HCT116 (cell line): Measurements from ENCODE around the gene RAPGEF2. TPM values are rescaled to one million over a fixed set of nuclear protein-coding genes. Genes with fewer than 3 reads are reported as not detected.

ENCODE experiments used
- ATAC-seq: fragments of 200-7000 bp; cut with Tn5 transposase; 2 replicates; pipeline ENCODE4 v1.9.1; 2020; ENCODE audit warnings: mild to moderate bottlenecking, moderate library complexity
- BruUV-seq: library from RNA; stranded (reverse); fragments of 400-500 nt; replicated peaks from 2 replicates; lab custom pipeline; 2021; lab: Mats Ljungman, UMichigan
- CTCF ChIA-PET: fragments of 300-600 bp; sonication (Branson Sonifier 250); formaldehyde crosslinking; loops from one replicate; lab custom pipeline; 2021; ENCODE audit warnings: antibody characterized with exemption; lab: Charles Lee
- POLR2A ChIA-PET: fragments of 300-600, 350-600 bp; sonication (Branson Sonifier 250); formaldehyde crosslinking; loops from one replicate; lab custom pipeline; 2021; ENCODE audit warnings: antibody characterized with exemption; lab: Charles Lee
- RAD21 ChIA-PET, 2 experiments: fragments of 300-600 bp; sonication (Branson Sonifier 250); formaldehyde crosslinking; loops; one replicate each; lab custom pipeline; 2023; ENCODE audit warnings: low total read pairs in 2 of 2; ENCODE audit not compliant: uncharacterized antibody in 2 of 2, unreplicated experiment in 2 of 2, low non-redundant PET in 1 of 2; lab: Charles Lee
- DNase-seq: peaks from one replicate; pipeline ENCODE4 v3.0.0-alpha.2; 2010; ENCODE audit warnings: low read depth, low spot score
- H2AFZ ChIP-seq: fragments of 200-600 bp; shearing (Covaris generic), sonication (generic); 2 replicates; pipeline ENCODE4 v1.6.1; 2017; ENCODE audit warnings: low read depth, mixed run types, mixed read lengths, antibody characterized with exemption, low read length; ENCODE audit not compliant: poor library complexity, severe bottlenecking
- H3K27ac ChIP-seq: 2 replicates; pipeline ENCODE4 v1.5.1; 2012; ENCODE audit warnings: low read depth, low read length
- H3K27me3 ChIP-seq: fragments of 200-600 bp; sonication (generic); 2 replicates; pipeline ENCODE4 v1.6.1; 2016; ENCODE audit warnings: mixed run types, low read length, mixed read lengths; ENCODE audit not compliant: insufficient read depth
- H3K36me3 ChIP-seq, 2 experiments: fragments of 200-500 bp in 1 of 2; fragments of 200-600 bp in 1 of 2; sonication (Bioruptor generic) in 1 of 2; sonication (generic) in 1 of 2; 2 replicates each; pipeline versions ENCODE4 v1.5.1 to v1.6.1; 2014 to 2016; ENCODE audit warnings: low read length in 2 of 2, inconsistent platforms in 1 of 2, mixed read lengths in 1 of 2, mixed run types in 1 of 2; ENCODE audit not compliant: insufficient read depth in 2 of 2, control insufficient read depth in 1 of 2
- H3K4me1 ChIP-seq, 2 experiments: fragments of 200-600 bp in 1 of 2; sonication (generic) in 1 of 2; 2 replicates each; pipeline versions ENCODE4 v1.5.1 to v1.6.1; 2012 to 2017; ENCODE audit warnings: low read length in 2 of 2, inconsistent platforms in 1 of 2, mild to moderate bottlenecking in 1 of 2, mixed read lengths in 1 of 2, mixed run types in 1 of 2, moderate library complexity in 1 of 2; ENCODE audit not compliant: insufficient read depth in 2 of 2, control insufficient read depth in 1 of 2
- H3K4me2 ChIP-seq: fragments of 200-600 bp; sonication (generic); 2 replicates; pipeline ENCODE4 v1.6.1; 2017; ENCODE audit warnings: mixed run types, low read length, mixed read lengths
- H3K4me3 ChIP-seq, 2 experiments: fragments of 200-600 bp in 1 of 2; sonication (generic) in 1 of 2; replicated peaks in 1 of 2; 2 replicates each; pipeline ENCODE4 v1.5.1; 2011 to 2016; ENCODE audit warnings: low read length in 2 of 2, control low read depth in 1 of 2, low read depth in 1 of 2, mild to moderate bottlenecking in 1 of 2, mixed read lengths in 1 of 2, mixed run types in 1 of 2
- H3K79me2 ChIP-seq: fragments of 200-600 bp; sonication (generic); 2 replicates; pipeline ENCODE4 v1.6.1; 2017; ENCODE audit warnings: mild to moderate bottlenecking, mixed run types, low read length, moderate library complexity, mixed read lengths; ENCODE audit not compliant: insufficient read depth
- H3K9ac ChIP-seq: fragments of 200-600 bp; sonication (generic); 2 replicates; pipeline ENCODE4 v1.6.1; 2016; ENCODE audit warnings: low read length, mixed read lengths
- H3K9me2 ChIP-seq: fragments of 200-600 bp; sonication (generic), shearing (Covaris generic); 2 replicates; pipeline ENCODE4 v1.6.1; 2017; ENCODE audit warnings: mixed run types, mild to moderate bottlenecking, moderate library complexity; ENCODE audit not compliant: insufficient read depth
- H3K9me3 ChIP-seq, 2 experiments: fragments of 200-500 bp in 1 of 2; fragments of 200-600 bp in 1 of 2; sonication (Bioruptor generic) in 1 of 2; sonication (generic) in 1 of 2; 2 replicates each; pipeline ENCODE4 v1.6.1; 2014 to 2017; ENCODE audit warnings: low read length in 2 of 2, mixed read lengths in 2 of 2, inconsistent platforms in 1 of 2, low read depth in 1 of 2, mild to moderate bottlenecking in 1 of 2, mixed run types in 1 of 2, moderate library complexity in 1 of 2; ENCODE audit not compliant: control insufficient read depth in 1 of 2, insufficient read depth in 1 of 2
- H4K20me1 ChIP-seq: fragments of 200-600 bp; sonication (generic), shearing (Covaris generic); 2 replicates; pipeline ENCODE4 v1.6.1; 2017; ENCODE audit warnings: mixed run types, mild to moderate bottlenecking, moderate library complexity; ENCODE audit not compliant: insufficient read depth
- CEBPB ChIP-seq: IDR thresholded peaks from 2 replicates; pipeline ENCODE4 v1.6.1; 2012; ENCODE audit warnings: low read depth
- CTCF ChIP-seq, 3 experiments: fragments of 200-600 bp in 1 of 3; sonication (generic) in 1 of 3; IDR thresholded peaks in 2 of 3; conservative IDR thresholded peaks in 1 of 3; 2 replicates each; pipeline ENCODE4 v1.5.1; 2012 to 2017; ENCODE audit warnings: low read depth in 2 of 3, low read length in 2 of 3, antibody characterized with exemption in 1 of 3, borderline replicate concordance in 1 of 3, control low read depth in 1 of 3, mild to moderate bottlenecking in 1 of 3, mixed read lengths in 1 of 3, mixed run types in 1 of 3, moderate library complexity in 1 of 3; ENCODE audit not compliant: insufficient read depth in 1 of 3
- EGR1 ChIP-seq: IDR thresholded peaks from 2 replicates; pipeline ENCODE4 v1.6.1; 2012; ENCODE audit warnings: low read depth
- ELF1 ChIP-seq: IDR thresholded peaks from 2 replicates; pipeline ENCODE4 v1.6.1; 2012; ENCODE audit warnings: low read depth, borderline replicate concordance
- EZH2 ChIP-seq: fragments of 200-600 bp; sonication (generic); IDR thresholded peaks from 2 replicates; pipeline ENCODE4 v1.6.1; 2017; ENCODE audit warnings: antibody characterized with exemption, mixed run types
- EZH2phosphoT487 ChIP-seq: fragments of 200-600 bp; IDR thresholded peaks from 2 replicates; pipeline ENCODE4 v1.6.1; 2018; ENCODE audit warnings: antibody characterized with exemption, borderline replicate concordance
- FOSL1 ChIP-seq: IDR thresholded peaks from 2 replicates; pipeline ENCODE4 v1.6.1; 2012; ENCODE audit warnings: low read depth
- JUND ChIP-seq: IDR thresholded peaks from 2 replicates; pipeline ENCODE4 v1.6.1; 2012
- MAX ChIP-seq: IDR thresholded peaks from 2 replicates; pipeline ENCODE4 v1.6.1; 2012
- SIN3A ChIP-seq: IDR thresholded peaks from 2 replicates; pipeline ENCODE4 v1.6.1; 2012; ENCODE audit warnings: low read depth
- SP1 ChIP-seq: IDR thresholded peaks from 2 replicates; pipeline ENCODE4 v1.6.1; 2012; ENCODE audit warnings: low read depth
- SRF ChIP-seq: IDR thresholded peaks from 2 replicates; pipeline ENCODE4 v1.6.1; 2012; ENCODE audit warnings: low read depth
- YY1 ChIP-seq: IDR thresholded peaks from 2 replicates; pipeline ENCODE4 v1.6.1; 2011; ENCODE audit warnings: low read length, low read depth, moderate library complexity, mild to moderate bottlenecking; ENCODE audit not compliant: insufficient replicate concordance; ENCODE audit errors: extremely low read depth
- ZBTB33 ChIP-seq: IDR thresholded peaks from 2 replicates; pipeline ENCODE4 v1.6.1; 2011; ENCODE audit warnings: mild to moderate bottlenecking, low read length, moderate library complexity; ENCODE audit not compliant: insufficient replicate concordance; ENCODE audit errors: extremely low read depth
- ZFX ChIP-seq: fragments of 450-650 bp; IDR thresholded peaks from 2 replicates; pipeline ENCODE4 v1.6.1; 2017
- ZNF274 ChIP-seq: fragments of 200-500 bp; sonication (Bioruptor generic); IDR thresholded peaks from 2 replicates; pipeline ENCODE4 v1.6.1; 2014; ENCODE audit warnings: mild to moderate bottlenecking, low read depth, low read length, inconsistent platforms
- intact Hi-C: fragments of 100-400 bp; cut with micrococcal nuclease; formaldehyde crosslinking; loops from 2 replicates; pipeline ENCODE4 v1.10.0; 2022
- total RNA-seq: library from RNA; stranded (reverse); gene quantifications from one replicate; pipeline ENCODE4 v1.2.1, GENCODE V29; 2021; ENCODE audit not compliant: unreplicated experiment
- TF ChIP-seq, protein P1 (sequence below): IDR thresholded peaks from 2 replicates; pipeline ENCODE4 v1.6.1; 2012; ENCODE audit warnings: low read depth

The RAPGEF2 gene
- total RNA-seq, 1 experiment from 2014 or later: 21.2 TPM

GRCh38 chr4:159242427-159242826 is 139.5 kb downstream of the RAPGEF2 start (continued):
- TF ChIP-seq CTCF (IDR thresholded peaks at IDR 0.05 in 2 of 3, conservative IDR thresholded peaks at IDR 0.05 in 1 of 3; ENCODE audit: borderline replicate concordance in 1 of 3, insufficient read depth in 1 of 3, low read depth in 2 of 3, low read length in 2 of 3) (no peak), FOSL1 (no peak), ZBTB33 (no peak), JUND (no peak), EGR1 (no peak), EZH2phosphoT487 (no peak), SRF (no peak), SIN3A (no peak)

GRCh38 chr4:159248384-159249178 is 145.7 kb downstream of the RAPGEF2 start:
- no peaks in the 10 kb centered on the region for H3K36me3 ChIP-seq
- no peaks in the 10 kb centered on the region for H3K79me2 ChIP-seq
- POLR2A ChIA-PET: interaction anchor here (0.7 kb wide), 1 partner anchor 21 kb away, joined by 3 read pairs; no protein-coding TSS in a partner anchor
- RAD21 ChIA-PET: no interaction called here
- no peaks in the 10 kb centered on the region for H3K27me3 ChIP-seq
- no peak overlapping the region for H3K4me2 ChIP-seq
- no peaks in the 10 kb centered on the region for H3K4me1 ChIP-seq
- H3K9me3 ChIP-seq: 0 out of 4 replicates have a peak, but pooled peaks cover 0 to 3% of the 10 kb centered on the region in 2 experiments
- H3K4me3 ChIP-seq: no peak overlapping the region
- DNase-seq (no peak), ATAC-seq (no peak)
- no peaks in the 10 kb centered on the region for H4K20me1 ChIP-seq
- no peak overlapping the region for H3K27ac ChIP-seq
- H2AFZ ChIP-seq: no peak overlapping the region
- H3K9ac ChIP-seq: no peak overlapping the region
- intact Hi-C loops: no loop called here
- CTCF ChIA-PET: no interaction called here
- BruUV-seq: no TSS peak
- H3K9me2 ChIP-seq: no peaks in the 10 kb centered on the region
- TF ChIP-seq, protein P1, sequence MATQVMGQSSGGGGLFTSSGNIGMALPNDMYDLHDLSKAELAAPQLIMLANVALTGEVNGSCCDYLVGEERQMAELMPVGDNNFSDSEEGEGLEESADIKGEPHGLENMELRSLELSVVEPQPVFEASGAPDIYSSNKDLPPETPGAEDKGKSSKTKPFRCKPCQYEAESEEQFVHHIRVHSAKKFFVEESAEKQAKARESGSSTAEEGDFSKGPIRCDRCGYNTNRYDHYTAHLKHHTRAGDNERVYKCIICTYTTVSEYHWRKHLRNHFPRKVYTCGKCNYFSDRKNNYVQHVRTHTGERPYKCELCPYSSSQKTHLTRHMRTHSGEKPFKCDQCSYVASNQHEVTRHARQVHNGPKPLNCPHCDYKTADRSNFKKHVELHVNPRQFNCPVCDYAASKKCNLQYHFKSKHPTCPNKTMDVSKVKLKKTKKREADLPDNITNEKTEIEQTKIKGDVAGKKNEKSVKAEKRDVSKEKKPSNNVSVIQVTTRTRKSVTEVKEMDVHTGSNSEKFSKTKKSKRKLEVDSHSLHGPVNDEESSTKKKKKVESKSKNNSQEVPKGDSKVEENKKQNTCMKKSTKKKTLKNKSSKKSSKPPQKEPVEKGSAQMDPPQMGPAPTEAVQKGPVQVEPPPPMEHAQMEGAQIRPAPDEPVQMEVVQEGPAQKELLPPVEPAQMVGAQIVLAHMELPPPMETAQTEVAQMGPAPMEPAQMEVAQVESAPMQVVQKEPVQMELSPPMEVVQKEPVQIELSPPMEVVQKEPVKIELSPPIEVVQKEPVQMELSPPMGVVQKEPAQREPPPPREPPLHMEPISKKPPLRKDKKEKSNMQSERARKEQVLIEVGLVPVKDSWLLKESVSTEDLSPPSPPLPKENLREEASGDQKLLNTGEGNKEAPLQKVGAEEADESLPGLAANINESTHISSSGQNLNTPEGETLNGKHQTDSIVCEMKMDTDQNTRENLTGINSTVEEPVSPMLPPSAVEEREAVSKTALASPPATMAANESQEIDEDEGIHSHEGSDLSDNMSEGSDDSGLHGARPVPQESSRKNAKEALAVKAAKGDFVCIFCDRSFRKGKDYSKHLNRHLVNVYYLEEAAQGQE: no peak
- TF ChIP-seq JUND (no peak), ZFX (no peak), YY1 (no peak), FOSL1 (no peak), MAX (no peak), CEBPB (no peak), ELF1 (no peak), ZNF274 (no peak), SIN3A (no peak), SRF (no peak), SP1 (no peak), EZH2 (no peak)
